HG02852 (cell line): ENCODE results near the gene GPC5.
"Not testable (repeated sequence)": the region's sequence is repeated elsewhere in the genome, so short reads cannot be mapped to it uniquely, and the experiment has no call there.

Source experiments
- ATAC-seq: cut with Tn5 transposase; IDR thresholded peaks from one replicate; pipeline ENCODE4 v1.9.1; 2021; ENCODE audit warnings: mild to moderate bottlenecking, moderate library complexity; ENCODE audit not compliant: unreplicated experiment

GPC5 gene

GRCh38 chr13:92679602-92680001, 1281.2 kb downstream of the GPC5 start:
- no peak for ATAC-seq

GRCh38 chr13:92681239-92681638, 1282.8 kb downstream of the GPC5 start:
- no peak for ATAC-seq

GRCh38 chr13:92682832-92683517, 1284.6 kb downstream of the GPC5 start:
- ATAC-seq = no peak

- ATAC-seq = no peak
These were observed 1295.6 kb downstream of the GPC5 start for GRCh38 chr13:92694047-92694446.

- not testable (repeated sequence) for ATAC-seq
These were observed 1297.4 kb downstream of the GPC5 start for GRCh38 chr13:92695827-92696226.

- ATAC-seq = no peak
These were observed 1318.3 kb downstream of the GPC5 start for GRCh38 chr13:92716749-92717148.

- no peak for ATAC-seq
These were observed 1319.4 kb downstream of the GPC5 start for GRCh38 chr13:92717857-92718256.

- no peak for ATAC-seq
These were observed 1321.4 kb downstream of the GPC5 start for GRCh38 chr13:92719868-92720267.

- no peak for ATAC-seq
These were observed 1323.2 kb downstream of the GPC5 start for GRCh38 chr13:92721620-92722019.

GRCh38 chr13:92727118-92727517, 1328.7 kb downstream of the GPC5 start:
- ATAC-seq = no peak

- no peak for ATAC-seq
These were observed 1335.6 kb downstream of the GPC5 start for GRCh38 chr13:92734068-92734467.

- no peak for ATAC-seq
These were observed 1336.1 kb downstream of the GPC5 start for GRCh38 chr13:92734545-92734944.

GRCh38 chr13:92735909-92736308, 1337.5 kb downstream of the GPC5 start:
- ATAC-seq = no peak

- no peak for ATAC-seq
These were observed 1340.9 kb downstream of the GPC5 start for GRCh38 chr13:92739306-92739818.

- ATAC-seq = no peak
These were observed 1345.6 kb downstream of the GPC5 start for GRCh38 chr13:92743992-92744391.

GRCh38 chr13:92745258-92745657, 1346.8 kb downstream of the GPC5 start:
- ATAC-seq = no peak

- not testable (repeated sequence) for ATAC-seq
These were observed 1354.3 kb downstream of the GPC5 start for GRCh38 chr13:92752705-92753104.

GRCh38 chr13:92761710-92762109, 1363.3 kb downstream of the GPC5 start:
- no peak for ATAC-seq

- ATAC-seq = no peak
These were observed 1369.0 kb downstream of the GPC5 start for GRCh38 chr13:92767468-92767867.

GRCh38 chr13:92768602-92769001, 1370.2 kb downstream of the GPC5 start:
- no peak for ATAC-seq

- no peak for ATAC-seq
These were observed 1370.6 kb downstream of the GPC5 start for GRCh38 chr13:92769046-92769445.

GRCh38 chr13:92775658-92776057, 1377.2 kb downstream of the GPC5 start:
- ATAC-seq = no peak
